Muscle layer of colon (tissue), 2 donors: ENCODE measurements around the gene CHD2.
"Not testable (repeated sequence)": the region's sequence is repeated elsewhere in the genome, so short reads cannot be mapped to it uniquely, and the experiment has no call there.

Experiments
- H3K27ac ChIP-seq: one replicate; pipeline ENCODE4 v1.7.0; 2013; ENCODE audit warnings: low read depth, mild to moderate bottlenecking, low read length, moderate library complexity
- H3K27me3 ChIP-seq, 2 donors: one replicate each; pipeline ENCODE4 v1.7.0; 2013; ENCODE audit warnings: low read length in 2 of 2, mild to moderate bottlenecking in 2 of 2; ENCODE audit not compliant: insufficient read depth in 2 of 2, control insufficient read depth in 1 of 2
- H3K36me3 ChIP-seq: one replicate; pipeline ENCODE4 v1.7.0; 2013; ENCODE audit warnings: mild to moderate bottlenecking, low read length; ENCODE audit not compliant: insufficient read depth
- H3K4me1 ChIP-seq: one replicate; pipeline ENCODE4 v1.7.0; 2013; ENCODE audit warnings: mild to moderate bottlenecking, low read length; ENCODE audit not compliant: insufficient read depth
- H3K4me3 ChIP-seq, 2 donors: one replicate each; pipeline ENCODE4 v1.7.0; 2013; ENCODE audit warnings: low read length in 2 of 2, low read depth in 1 of 2, mild to moderate bottlenecking in 1 of 2, moderate library complexity in 1 of 2
- H3K9ac ChIP-seq: one replicate; pipeline ENCODE4 v1.7.0; 2013; ENCODE audit warnings: low read length
- H3K9me3 ChIP-seq: one replicate; pipeline ENCODE4 v1.7.0; 2013; ENCODE audit warnings: mild to moderate bottlenecking, low read length
- donor health status: abdominal sarcoma.
- donor health status: Adenocarcinoma of cecum.

CHD2 gene

DNA sequence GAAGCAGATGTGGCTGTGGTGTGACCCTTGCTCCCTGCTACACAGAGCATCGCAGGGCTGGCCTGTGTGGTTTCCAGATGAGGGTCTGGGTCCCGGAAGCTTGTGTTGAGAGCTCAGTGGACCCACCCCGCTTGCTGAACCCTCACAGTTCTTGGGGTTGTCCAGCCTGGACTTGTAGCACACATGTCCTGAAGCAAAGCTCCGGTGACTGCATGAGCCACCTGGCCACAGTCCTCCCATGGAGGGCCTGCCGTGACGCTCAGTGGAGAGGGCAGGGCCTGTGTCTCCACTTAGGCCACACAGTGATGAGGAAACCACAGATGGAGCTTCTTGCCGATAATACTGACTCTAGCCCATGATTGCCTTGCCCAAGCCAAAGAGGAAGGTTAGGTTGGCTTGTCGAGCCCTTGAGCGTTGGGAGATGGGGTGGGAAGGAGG lies 126.3 kb downstream of the CHD2 start:
- Histone ChIP-seq H3K27me3 (no peaks in the 10 kb centered on the region), H3K9me3 (no peaks in the 10 kb centered on the region), H3K4me3 (no peak overlapping the region), H3K4me1 (peaks cover 49% of the 10 kb centered on the region), H3K36me3 (peaks cover 51% of the 10 kb centered on the region), H3K9ac (no peak overlapping the region), H3K27ac (no peak overlapping the region)

DNA sequence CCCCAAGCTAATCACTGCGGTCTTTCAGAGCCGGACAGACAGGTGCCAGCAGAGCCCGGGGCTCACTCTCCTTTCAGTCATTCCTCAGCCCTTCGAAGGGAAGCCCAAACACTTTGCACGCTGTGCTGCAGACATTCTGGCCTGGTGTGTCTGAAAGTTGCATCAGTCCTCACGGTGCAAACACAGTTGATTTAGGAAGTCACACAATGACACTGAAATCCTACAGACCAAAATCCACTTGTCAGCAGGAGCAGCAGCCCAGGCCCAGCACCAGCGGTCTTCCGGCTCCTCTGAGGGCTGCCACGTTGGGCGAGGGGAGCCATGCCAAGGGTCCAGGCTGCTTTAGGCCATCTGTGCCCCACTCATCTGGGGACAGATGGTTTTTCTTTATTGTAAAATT lies 127.3 kb downstream of the CHD2 start:
- no peak overlapping the region for H3K4me3 ChIP-seq

DNA sequence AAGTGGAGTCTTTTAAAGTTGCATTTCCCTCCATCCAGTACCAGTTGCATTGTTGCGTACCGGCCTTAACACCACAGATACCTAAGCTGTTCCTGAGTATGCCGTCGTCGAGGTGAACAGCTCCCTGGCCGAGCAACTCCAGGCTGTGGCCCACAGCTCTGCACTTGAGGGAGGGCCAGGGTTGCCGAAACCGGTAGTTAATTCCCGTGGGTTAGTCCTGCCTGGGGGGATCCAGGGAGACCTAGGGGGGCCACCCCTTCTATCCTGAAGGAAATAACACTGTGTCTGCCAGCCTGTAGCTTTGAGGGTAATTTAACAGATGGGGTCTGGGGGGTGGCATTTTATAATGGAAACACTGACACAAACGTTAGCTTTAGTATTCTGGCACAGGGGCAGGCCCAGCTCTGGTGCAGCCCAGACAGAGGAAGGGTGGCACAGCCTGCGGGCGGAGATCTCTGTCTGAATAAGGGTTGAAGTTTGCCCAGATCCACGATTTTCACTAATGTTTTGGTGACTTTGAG lies 128.0 kb downstream of the CHD2 start:
- Histone ChIP-seq H3K4me1 (peaks cover 49% of the 10 kb centered on the region), H3K27me3 (no peaks in the 10 kb centered on the region), H3K9ac (peak overlapping the region; percentile 10), H3K27ac (peak overlapping the region; percentile 98), H3K36me3 (peaks cover 33% of the 10 kb centered on the region), H3K9me3 (no peaks in the 10 kb centered on the region), H3K4me3 (peak overlapping the region in 1 of 2 donors; percentile 12)

More for the DNA sequence above, 127.3 kb downstream of the CHD2 start:
- peaks cover 49% of the 10 kb centered on the region for H3K4me1 ChIP-seq
- H3K9ac ChIP-seq = no peak overlapping the region
- peak overlapping the region; percentile 98 for H3K27ac ChIP-seq
- no peaks in the 10 kb centered on the region for H3K27me3 ChIP-seq
- peaks cover 41% of the 10 kb centered on the region for H3K36me3 ChIP-seq
- H3K9me3 ChIP-seq = no peaks in the 10 kb centered on the region

DNA sequence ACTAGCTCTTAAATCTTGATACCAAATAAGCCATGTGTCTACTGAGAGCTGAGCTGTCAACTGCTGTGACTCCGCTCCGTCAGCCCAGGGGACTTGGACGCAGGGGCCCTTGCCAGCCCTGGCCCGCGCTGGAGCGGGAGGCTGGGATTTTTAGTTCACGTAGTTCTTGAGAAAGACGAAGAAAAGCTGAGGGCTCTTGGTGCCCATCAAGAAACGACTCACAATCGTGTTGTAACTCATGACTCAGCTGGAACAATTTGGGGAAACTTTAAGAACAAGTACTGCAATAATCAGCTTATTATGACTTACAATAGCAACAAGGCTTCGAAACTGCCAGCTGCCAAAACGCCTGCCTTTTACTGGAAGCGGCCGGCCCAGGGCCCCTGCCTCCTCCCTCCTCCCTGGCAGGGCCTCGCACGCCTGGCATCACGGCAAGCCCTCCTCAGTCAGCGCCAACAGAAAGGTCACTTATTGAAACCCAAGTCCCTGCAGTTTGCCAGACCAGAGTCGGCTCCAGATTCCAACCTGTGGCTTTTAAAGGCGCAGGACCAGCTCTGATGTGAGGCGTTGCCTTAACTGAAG lies 128.6 kb downstream of the CHD2 start:
- peaks cover 31% of the 10 kb centered on the region for H3K36me3 ChIP-seq
- no peaks in the 10 kb centered on the region for H3K9me3 ChIP-seq
- H3K27me3 ChIP-seq = no peaks in the 10 kb centered on the region
- H3K27ac ChIP-seq = peak overlapping the region; percentile 98
- peak overlapping the region in 1 of 2 donors; percentile 12 for H3K4me3 ChIP-seq
- peaks cover 49% of the 10 kb centered on the region for H3K4me1 ChIP-seq
- H3K9ac ChIP-seq = peak overlapping the region; percentile 10

DNA sequence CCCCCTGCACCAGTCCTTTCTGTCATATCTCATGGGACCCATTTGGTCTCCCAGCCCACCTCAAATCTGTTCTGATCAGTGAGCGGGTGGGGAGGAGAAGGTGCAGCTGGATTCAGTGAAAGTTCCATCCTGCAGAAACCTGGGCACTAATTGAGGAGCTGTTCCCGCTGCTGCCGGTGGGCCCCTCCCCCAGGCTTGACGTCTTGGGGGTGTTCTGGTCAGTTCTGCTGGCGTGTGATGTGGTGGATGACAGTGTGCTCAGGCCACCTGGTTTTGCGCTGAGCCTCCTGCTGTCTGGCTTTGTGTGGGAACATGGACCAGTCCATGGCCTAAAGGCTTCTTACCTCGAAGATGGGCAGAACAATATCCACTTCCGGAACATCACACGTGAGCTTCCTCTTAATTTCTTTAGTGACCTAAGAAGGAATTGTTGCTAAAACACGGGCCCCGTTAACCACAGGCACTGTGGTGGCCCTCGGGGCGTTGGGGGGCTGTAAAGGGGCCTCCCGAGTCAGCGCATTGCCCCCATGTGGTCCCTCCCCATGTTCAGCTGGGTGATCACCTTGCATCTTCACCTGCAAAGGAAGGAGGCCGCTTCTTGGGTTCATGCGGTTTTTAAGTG lies 129.2 kb downstream of the CHD2 start:
- peak overlapping the region in 1 of 2 donors; percentile 12 for H3K4me3 ChIP-seq

DNA sequence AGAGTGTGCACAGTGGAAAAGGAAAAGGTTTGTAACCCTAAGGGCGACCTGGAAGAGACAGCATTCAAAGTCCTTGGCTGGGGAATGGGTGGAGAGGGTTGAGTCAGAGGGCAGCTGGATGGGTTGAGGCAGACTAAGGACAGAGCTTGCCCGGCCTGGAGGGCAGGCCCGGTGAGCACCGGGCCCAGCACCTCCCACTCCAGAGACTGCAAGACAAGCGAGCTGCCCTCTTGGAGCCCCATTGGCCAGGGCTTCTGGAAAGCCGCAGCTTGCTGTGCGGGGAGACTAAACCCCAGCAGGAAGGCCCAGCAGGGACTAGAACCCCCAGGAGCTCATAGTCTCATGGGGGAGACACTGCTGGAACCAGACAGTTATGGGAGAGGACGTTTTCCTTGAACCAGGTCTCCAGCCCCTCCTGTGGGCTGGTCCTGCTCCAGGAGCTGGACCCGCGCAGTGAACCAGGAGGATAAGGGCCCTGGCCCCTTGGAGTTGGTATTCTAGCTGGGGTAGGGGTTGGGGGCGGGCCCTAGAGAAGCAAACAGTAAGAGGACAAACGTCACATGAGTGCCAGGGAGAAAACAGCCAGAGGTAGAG lies 129.8 kb downstream of the CHD2 start:
- Histone ChIP-seq H3K36me3 (peaks cover 19% of the 10 kb centered on the region), H3K4me3 (no peak overlapping the region), H3K9me3 (no peaks in the 10 kb centered on the region), H3K27me3 (no peaks in the 10 kb centered on the region), H3K4me1 (peaks cover 52% of the 10 kb centered on the region), H3K9ac (no peak overlapping the region), H3K27ac (peak overlapping the region; percentile 98)

More for the DNA sequence above, 129.2 kb downstream of the CHD2 start:
- H3K9me3 ChIP-seq = no peaks in the 10 kb centered on the region
- H3K27ac ChIP-seq = peak overlapping the region; percentile 98
- peaks cover 49% of the 10 kb centered on the region for H3K4me1 ChIP-seq
- H3K9ac ChIP-seq = no peak overlapping the region
- H3K36me3 ChIP-seq = peaks cover 25% of the 10 kb centered on the region
- no peaks in the 10 kb centered on the region for H3K27me3 ChIP-seq

DNA sequence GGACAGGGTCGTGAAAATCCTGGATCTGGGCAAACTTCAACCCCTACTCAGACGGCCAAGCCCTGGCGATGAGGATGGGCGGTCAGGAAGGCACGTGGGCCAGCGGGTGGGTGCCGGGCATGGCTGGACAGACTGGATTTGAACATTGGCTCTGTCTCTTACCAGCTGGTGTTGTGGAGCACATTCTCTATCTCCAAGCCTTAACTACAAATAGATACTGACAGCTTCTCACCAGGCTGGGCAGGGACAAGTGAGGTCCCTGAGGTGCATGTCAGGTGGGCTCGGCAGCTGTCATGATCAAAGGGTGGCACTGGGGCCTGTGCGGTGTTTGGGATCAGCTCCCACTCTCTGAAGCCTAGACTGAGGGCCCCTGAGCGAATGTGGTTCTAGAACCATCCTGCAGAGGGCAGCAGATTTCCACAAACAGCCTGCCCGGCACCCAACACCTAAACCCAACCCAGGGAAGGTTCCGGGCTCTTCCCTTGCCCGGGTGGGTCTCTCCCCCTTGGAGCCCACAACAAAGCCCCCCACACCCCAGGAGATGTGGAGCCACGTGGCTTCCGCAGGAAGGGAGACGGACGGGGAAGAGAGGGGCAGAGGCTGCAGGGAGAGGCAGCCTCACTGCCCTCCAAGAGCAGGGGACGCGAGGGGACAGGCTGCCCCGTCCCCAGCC lies 130.4 kb downstream of the CHD2 start:
- Histone ChIP-seq H3K4me3 (no peak overlapping the region), H3K36me3 (peaks cover 12% of the 10 kb centered on the region), H3K27ac (peak overlapping the region; percentile 98), H3K4me1 (peaks cover 59% of the 10 kb centered on the region), H3K27me3 (no peaks in the 10 kb centered on the region), H3K9ac (no peak overlapping the region), H3K9me3 (no peaks in the 10 kb centered on the region)

DNA sequence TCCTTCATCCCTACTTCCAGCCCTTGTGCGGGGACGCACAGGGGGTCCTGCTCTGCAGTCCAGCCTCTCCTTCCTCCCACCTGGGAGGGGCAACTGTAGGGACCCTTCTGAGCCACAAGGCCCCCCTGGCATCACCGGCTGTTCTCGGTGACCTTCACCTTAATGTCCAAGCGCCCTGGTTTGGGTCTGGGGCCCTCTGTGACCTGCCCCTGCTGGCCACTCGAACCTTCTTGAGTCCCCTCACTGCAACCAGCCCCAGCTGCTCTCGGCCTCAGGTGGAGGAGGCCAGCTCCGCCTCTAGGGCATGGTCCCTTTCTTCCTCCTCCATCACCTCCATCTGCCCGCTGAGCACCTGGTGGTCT lies 131.0 kb downstream of the CHD2 start:
- peak overlapping the region; percentile 41 for H3K27ac ChIP-seq
- H3K9me3 ChIP-seq = no peaks in the 10 kb centered on the region
- H3K4me1 ChIP-seq = peaks cover 61% of the 10 kb centered on the region
- peaks cover 7% of the 10 kb centered on the region for H3K36me3 ChIP-seq
- H3K4me3 ChIP-seq = no peak overlapping the region
- no peak overlapping the region for H3K9ac ChIP-seq
- H3K27me3 ChIP-seq = no peaks in the 10 kb centered on the region

DNA sequence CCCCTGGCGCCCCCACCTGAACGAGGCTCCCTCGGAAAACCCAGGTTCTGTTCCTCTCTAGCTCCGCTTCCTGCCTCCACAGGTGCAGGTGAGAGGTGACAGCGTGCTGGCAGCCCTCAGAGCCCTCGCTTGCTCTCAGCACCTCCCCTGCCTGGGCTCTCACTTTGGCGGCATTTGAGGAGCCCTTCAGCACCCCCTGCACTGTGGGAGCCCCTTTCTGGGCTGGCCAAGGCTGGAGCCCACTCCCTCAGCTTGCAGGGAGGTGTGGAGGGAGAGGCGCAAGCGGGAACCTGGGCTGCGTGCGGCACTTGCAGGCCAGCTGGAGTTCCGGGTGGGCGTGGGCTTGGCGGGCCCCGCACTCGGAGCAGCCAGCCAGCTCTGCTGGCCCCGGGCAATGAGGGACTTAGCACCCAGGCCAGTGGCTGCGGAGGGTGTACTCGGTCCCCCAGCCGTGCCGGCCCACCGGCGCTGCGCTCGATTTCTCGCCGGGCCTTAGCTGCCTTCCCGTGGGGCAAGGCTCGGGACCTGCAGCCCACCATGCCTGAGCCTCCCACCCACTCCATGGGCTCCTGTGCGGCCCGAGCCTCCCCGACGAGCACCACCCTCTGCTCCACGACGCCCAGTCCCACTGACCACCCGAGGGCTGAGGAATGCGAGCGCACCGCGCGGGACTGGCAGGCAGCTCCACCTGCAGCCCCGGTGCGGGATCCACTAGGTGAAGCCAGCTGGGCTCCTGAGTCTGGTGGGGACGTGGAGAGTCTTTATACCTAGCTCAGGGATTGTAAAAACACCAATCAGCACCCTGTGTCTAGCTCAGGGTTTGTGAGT lies 131.6 kb downstream of the CHD2 start:
- not testable (repeated sequence) for H3K27ac ChIP-seq, H3K9me3 ChIP-seq, H3K9ac ChIP-seq, H3K36me3 ChIP-seq, H3K4me3 ChIP-seq, H3K27me3 ChIP-seq
- H3K4me1 ChIP-seq = peaks cover 56% of the 10 kb centered on the region

DNA sequence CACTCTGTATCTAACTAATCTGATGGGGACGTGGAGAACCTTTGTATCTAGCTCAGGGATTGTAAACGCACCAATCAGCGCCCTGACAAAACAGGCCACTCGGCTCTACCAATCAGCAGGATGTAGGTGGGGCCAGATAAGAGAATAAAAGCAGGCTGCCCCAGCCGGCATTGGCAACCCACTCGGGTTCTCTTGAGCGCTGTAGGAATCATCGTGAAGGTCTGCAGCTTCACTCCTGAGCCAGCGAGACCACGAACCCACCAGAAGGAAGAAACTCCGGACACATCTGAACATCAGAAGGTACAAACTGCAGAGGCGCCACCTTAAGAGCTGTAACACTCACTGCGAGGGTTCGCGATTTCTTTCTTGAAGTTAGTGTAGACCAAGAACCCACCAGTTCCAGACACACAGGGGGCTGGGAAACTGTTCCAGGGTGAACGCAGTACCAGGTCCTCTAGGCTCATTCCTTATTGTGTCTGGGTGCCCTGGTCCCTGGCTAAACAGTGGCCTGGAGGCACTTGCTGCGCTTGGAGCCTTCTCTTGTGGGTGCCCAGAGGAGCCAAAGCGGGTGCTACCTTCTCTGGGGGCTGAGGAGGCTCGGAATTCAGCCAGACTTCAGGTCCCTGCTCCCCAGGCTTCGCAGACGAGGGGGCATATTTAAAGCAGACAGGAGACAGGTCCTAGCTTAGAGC lies 132.5 kb downstream of the CHD2 start:
- H3K4me1 ChIP-seq = peaks cover 54% of the 10 kb centered on the region
- H3K4me3 ChIP-seq, H3K27me3 ChIP-seq, H3K36me3 ChIP-seq, H3K27ac ChIP-seq, H3K9ac ChIP-seq, H3K9me3 ChIP-seq: not testable (repeated sequence)
